Left lung (tissue), 10 donors: Measurements from ENCODE around the gene PRKAR2A. TPM values are rescaled to one million over a fixed set of nuclear protein-coding genes. Genes with fewer than 3 reads are reported as not detected.
"Not testable (repeated sequence)": the region's sequence is repeated elsewhere in the genome, so short reads cannot be mapped to it uniquely, and the experiment has no call there.

Experiments used
- ATAC-seq: fragments of 200-7000 bp; cut with Tn5 transposase; one replicate; pipeline ENCODE4 v1.9.1; 2020; ENCODE audit warnings: moderate library complexity
- DNase-seq, 4 donors: peaks; one replicate each; pipeline ENCODE4 v3.0.0-alpha.2; 2013 to 2020
- H3K27ac ChIP-seq, 2 donors: fragments of 200-600 bp; sonication (generic) in 1 of 2; one replicate each; pipeline versions ENCODE4 v1.5.0 to v1.8.0; 2020 to 2021
- H3K27me3 ChIP-seq, 2 donors: fragments of 200-600 bp; sonication (generic) in 1 of 2; one replicate each; pipeline versions ENCODE4 v1.5.0 to v1.8.0; 2020 to 2021
- H3K36me3 ChIP-seq, 2 donors: fragments of 200-600 bp; sonication (generic) in 1 of 2; one replicate each; pipeline versions ENCODE4 v1.5.0 to v1.8.0; 2020 to 2021
- H3K4me1 ChIP-seq, 2 donors: fragments of 200-600 bp; one replicate each; pipeline ENCODE4 v1.8.0; 2021
- H3K4me3 ChIP-seq, 2 donors: fragments of 200-600 bp; sonication (generic) in 1 of 2; one replicate each; pipeline versions ENCODE4 v1.5.0 to v1.8.0; 2020 to 2021; ENCODE audit warnings: mild to moderate bottlenecking in 1 of 2
- H3K9me3 ChIP-seq, 2 donors: fragments of 200-600 bp; sonication (generic) in 1 of 2; one replicate each; pipeline versions ENCODE4 v1.5.0 to v1.8.0; 2020 to 2021
- intact Hi-C, 2 donors: fragments of 100-400 bp; cut with DNase I; formaldehyde crosslinking; loops; one replicate each; pipeline versions ENCODE4 v1.11.2 to v1.14.2; 2022
- polyA plus RNA-seq, 6 donors: library from polyadenylated mRNA; unstranded; fragments of 120-200 nt; gene quantifications; one replicate each; pipeline ENCODE4 v1.2.1, GENCODE V29; 2013; ENCODE audit not compliant: insufficient read length in 6 of 6
- total RNA-seq, 2 donors: library from RNA; stranded (reverse); fragmentation: NEBNext Ultra II Directional; extraction: Animal tissue kit (Norgen Biotek cat#: 25700); gene quantifications; one replicate each; pipeline ENCODE4 v1.2.1, GENCODE V29; 2021
- TF ChIP-seq, protein P1 (sequence below), 2 donors: fragments of 200-600 bp; sonication (generic) in 1 of 2; IDR thresholded peaks; one replicate each; pipeline versions ENCODE4 v1.5.0 to v1.8.0; 2021; ENCODE audit warnings: antibody characterized with exemption in 2 of 2
- donor health status: DM: no; HTN: yes; CAD: no.
- donor health status: DM: no; HTN: no; CAD: no.

Gene PRKAR2A
- total and polyA plus RNA-seq, 8 donors: 29.4 to 58.1 (median 34.6) TPM

DNA sequence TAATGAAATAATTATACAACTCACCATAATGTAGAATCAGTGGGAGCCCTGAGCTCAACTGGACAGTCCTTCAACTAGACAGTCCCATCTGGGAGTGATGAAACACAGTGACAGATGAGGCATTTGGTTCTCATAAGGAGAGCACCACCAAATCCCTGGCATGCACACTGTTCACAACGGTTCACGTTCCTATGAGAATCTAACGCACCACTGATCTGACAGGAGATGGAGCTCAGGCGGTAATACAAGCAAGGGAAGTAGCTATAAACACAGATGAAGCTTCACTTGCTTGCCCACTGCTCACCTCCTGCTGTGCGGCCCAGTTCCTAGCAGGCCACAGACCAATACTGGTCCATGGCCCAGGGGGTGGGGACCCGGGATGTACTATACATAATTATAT, 17.0 kb downstream of the PRKAR2A start:
- intact Hi-C loops: no loop called here
- Histone ChIP-seq H3K36me3 (no peaks in the 10 kb centered on the region), H3K9me3 (no peaks in the 10 kb centered on the region), H3K4me1 (no peaks in the 10 kb centered on the region), H3K27me3 (no peaks in the 10 kb centered on the region), H3K27ac (no peak overlapping the region), H3K4me3 (no peak overlapping the region)
- ATAC-seq (no peak), DNase-seq (no peak)
- TF ChIP-seq, protein P1, sequence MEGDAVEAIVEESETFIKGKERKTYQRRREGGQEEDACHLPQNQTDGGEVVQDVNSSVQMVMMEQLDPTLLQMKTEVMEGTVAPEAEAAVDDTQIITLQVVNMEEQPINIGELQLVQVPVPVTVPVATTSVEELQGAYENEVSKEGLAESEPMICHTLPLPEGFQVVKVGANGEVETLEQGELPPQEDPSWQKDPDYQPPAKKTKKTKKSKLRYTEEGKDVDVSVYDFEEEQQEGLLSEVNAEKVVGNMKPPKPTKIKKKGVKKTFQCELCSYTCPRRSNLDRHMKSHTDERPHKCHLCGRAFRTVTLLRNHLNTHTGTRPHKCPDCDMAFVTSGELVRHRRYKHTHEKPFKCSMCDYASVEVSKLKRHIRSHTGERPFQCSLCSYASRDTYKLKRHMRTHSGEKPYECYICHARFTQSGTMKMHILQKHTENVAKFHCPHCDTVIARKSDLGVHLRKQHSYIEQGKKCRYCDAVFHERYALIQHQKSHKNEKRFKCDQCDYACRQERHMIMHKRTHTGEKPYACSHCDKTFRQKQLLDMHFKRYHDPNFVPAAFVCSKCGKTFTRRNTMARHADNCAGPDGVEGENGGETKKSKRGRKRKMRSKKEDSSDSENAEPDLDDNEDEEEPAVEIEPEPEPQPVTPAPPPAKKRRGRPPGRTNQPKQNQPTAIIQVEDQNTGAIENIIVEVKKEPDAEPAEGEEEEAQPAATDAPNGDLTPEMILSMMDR (IDR thresholded peaks at IDR 0.05): no peak

DNA sequence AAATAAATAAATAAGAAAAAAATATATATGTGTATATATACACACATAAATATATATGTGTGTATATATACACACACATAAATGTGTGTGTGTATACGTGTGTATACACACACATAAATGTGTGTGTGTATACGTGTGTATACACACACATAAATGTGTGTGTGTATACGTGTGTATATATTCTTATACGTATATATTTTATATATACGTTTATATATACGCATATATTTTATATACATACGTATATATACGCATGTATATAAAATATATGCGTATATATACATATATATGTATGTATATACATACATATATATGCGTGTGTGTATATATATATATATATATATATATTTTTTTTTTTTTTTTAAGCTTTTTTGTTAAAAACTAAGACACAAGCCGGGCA, 18.1 kb downstream of the PRKAR2A start:
- not testable (repeated sequence) for H3K27ac ChIP-seq, H3K27me3 ChIP-seq

DNA sequence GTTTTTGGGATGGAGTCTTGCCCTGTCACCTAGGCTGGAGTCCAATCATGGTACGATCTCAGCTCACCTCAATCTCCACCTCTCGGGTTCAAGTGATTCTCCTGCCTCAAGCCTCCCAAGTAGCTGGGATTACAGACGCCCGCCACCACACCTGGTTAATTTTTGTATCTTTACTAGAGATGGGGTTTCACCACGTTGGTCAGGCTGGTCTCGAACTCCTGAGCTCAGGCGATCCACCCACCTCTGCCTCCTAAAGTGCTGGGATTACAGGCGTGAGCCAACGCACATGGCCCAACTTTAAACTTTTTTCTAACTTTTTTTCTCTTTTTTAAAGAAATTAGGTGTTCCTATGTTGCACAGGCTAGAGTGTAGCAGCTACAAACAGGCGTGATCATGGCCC, 19.8 kb downstream of the PRKAR2A start:
- H3K27ac ChIP-seq, DNase-seq, H3K4me1 ChIP-seq, intact Hi-C loops, H3K27me3 ChIP-seq, H3K9me3 ChIP-seq, ATAC-seq, H3K36me3 ChIP-seq, H3K4me3 ChIP-seq: not testable (repeated sequence)

More for the DNA sequence above, 18.1 kb downstream of the PRKAR2A start:
- DNase-seq, ATAC-seq, H3K4me3 ChIP-seq, intact Hi-C loops, H3K36me3 ChIP-seq, H3K9me3 ChIP-seq, H3K4me1 ChIP-seq: not testable (repeated sequence)

DNA sequence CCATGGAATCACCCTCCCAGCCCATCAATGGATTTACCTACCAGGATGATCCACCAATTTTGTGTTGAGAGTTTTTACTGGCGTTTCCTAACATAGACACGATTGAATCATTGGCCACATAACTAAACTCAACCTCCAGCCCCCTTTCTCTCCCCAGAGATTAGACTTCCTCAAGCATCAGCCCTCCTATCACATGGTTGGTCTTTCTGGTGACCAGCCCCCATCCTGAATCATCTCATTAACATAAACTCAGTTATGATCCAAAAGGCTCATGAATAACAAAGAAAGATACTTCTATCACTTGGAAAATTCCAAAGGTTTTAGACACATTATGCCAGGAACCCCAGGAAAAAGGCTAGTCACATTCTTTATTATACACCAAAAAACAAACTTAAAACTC, 21.2 kb downstream of the PRKAR2A start:
- ATAC-seq: no peak
- Histone ChIP-seq H3K4me3 (no peak overlapping the region), H3K27ac (no peak overlapping the region), H3K9me3 (no peaks in the 10 kb centered on the region), H3K4me1 (no peaks in the 10 kb centered on the region), H3K36me3 (no peaks in the 10 kb centered on the region), H3K27me3 (no peaks in the 10 kb centered on the region)
- TF ChIP-seq, protein P1 (IDR thresholded peaks at IDR 0.05): no peak
- intact Hi-C loops: no loop called here
- DNase-seq: no peak

DNA sequence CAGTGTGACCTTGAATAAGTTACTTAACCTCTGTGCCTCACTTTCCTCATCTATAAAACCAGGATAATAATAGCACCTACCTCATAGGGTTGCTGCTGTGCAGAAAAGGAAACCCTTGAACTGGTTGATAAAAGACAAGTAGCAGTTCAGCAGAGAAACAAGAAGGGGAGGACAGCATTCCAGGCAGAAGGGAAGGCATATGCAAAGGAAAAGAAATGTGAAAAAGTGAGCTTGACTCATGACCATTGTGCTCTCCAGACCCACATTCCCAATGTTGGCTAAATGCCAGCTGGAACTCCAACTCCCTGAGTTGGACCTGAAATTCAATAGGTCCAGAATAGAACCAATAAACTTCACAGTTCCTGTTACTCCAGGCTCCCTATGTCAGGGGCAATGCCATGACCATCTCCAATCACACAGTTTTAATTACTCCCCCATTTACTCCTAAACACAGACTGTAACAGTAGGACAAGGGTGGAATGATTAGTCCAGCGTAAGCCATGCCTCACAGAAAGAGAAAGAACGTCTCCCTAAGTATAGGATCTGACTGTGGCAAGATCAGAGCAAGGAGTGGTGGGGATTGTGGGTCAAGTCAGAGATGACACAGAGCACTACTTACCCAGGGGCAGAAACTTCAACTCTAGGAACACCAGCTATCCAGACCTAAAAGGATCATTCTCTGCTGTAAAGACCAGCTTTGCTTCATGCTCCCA, 26.9 kb downstream of the PRKAR2A start:
- DNase-seq (no peak), ATAC-seq (no peak)
- Histone ChIP-seq H3K9me3 (no peaks in the 10 kb centered on the region), H3K4me1 (peaks cover 0 to 7% of the 10 kb centered on the region in 2 donors), H3K4me3 (no peak overlapping the region), H3K36me3 (no peaks in the 10 kb centered on the region), H3K27me3 (no peaks in the 10 kb centered on the region), H3K27ac (no peak overlapping the region)
- intact Hi-C loops: no loop called here
- TF ChIP-seq, protein P1 (IDR thresholded peaks at IDR 0.05): no peak

DNA sequence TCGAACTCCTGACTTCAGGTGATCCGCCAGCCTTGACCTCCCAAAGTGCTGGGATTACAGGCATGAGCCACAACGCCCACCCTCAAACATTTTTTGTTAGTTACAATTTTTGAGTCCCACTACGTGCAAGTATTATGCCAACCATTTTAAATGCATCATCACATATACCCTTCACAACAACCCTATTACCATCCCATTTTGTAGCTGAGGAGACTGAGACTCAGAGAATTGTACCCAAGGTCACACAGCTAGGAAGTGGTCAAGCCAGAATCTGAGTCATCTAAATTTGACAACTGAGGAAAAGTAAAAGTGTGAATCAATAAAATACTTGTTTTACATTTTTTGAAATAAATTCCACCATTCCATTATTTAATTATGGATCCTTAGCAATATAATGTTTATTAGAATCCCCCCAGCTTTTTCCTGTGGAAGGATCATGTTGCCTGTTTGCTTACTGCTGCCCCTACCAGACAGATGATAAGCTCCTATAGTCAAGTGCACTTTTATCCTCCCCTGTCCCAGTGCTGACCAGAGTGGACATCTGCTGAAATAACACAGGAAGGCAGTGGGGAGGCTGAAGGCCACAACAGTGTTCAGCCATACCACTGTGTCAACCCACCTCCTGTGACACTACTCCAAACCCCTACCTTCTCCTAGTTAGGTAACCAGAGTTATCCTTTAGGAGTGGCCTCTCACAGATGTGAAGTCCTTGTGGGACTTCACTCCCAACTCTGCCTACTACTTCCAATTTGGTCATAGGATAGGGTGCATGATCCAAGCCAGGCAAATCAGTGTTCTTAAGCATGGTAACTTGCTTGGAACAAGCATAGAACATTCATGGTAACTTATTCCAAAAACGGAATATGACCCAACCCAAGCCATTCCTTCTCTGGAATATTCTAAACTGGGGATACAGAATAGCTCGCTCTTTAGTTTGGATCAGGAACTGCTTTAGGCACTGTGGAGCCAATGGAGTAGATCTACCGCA, 28.1 kb downstream of the PRKAR2A start:
- DNase-seq: no peak
- TF ChIP-seq, protein P1 (IDR thresholded peaks at IDR 0.05): no peak
- Histone ChIP-seq H3K36me3 (no peaks in the 10 kb centered on the region), H3K4me1 (peaks cover 0 to 7% of the 10 kb centered on the region in 2 donors), H3K27ac (no peak overlapping the region), H3K9me3 (no peaks in the 10 kb centered on the region), H3K27me3 (no peaks in the 10 kb centered on the region), H3K4me3 (no peak overlapping the region)
- intact Hi-C loops: no loop called here
- no peak for ATAC-seq
